Activated T-cell treated with anti-CD3 and anti-CD28 coated beads for 1 hour (primary cell): ENCODE measurements around the gene TP53BP1.
A peak's percentile ranks its signal among the peaks of the same experiment; 100 is the strongest.

Experiments used
- DNase-seq: peaks from one replicate; pipeline ENCODE4 v3.0.0-alpha.2; 2020; ENCODE audit warnings: low read depth

The TP53BP1 gene

GRCh38 chr15:43518197-43518761 is 25.3 kb upstream of the TP53BP1 start:
- DNase-seq = no peak

- no peak for DNase-seq
These were observed 24.6 kb upstream of the TP53BP1 start, which contains the start of gene MAP1A for GRCh38 chr15:43517354-43518196. Gene MAP1A (plus strand): TSS chr15:43517608. CDS start chr15:43521474, 3,866 bp downstream.

GRCh38 chr15:43516801-43517353 is 23.9 kb upstream of the TP53BP1 start:
- no peak for DNase-seq

GRCh38 chr15:43516185-43516584 is 23.2 kb upstream of the TP53BP1 start:
- no peak for DNase-seq

GRCh38 chr15:43515741-43516140 is 22.8 kb upstream of the TP53BP1 start:
- no peak for DNase-seq

GRCh38 chr15:43514241-43515057 is 21.5 kb upstream of the TP53BP1 start:
- no peak for DNase-seq

- no peak for DNase-seq
These were observed 20.6 kb upstream of the TP53BP1 start for GRCh38 chr15:43513550-43513949.

GRCh38 chr15:43511012-43511885 is 18.3 kb upstream of the TP53BP1 start:
- DNase-seq = no peak

- DNase-seq = peak; percentile 91
These were observed 17.4 kb upstream of the TP53BP1 start for GRCh38 chr15:43510200-43511011.

GRCh38 chr15:43509660-43510199 is 16.8 kb upstream of the TP53BP1 start:
- no peak for DNase-seq

GRCh38 chr15:43508991-43509659 is 16.2 kb upstream of the TP53BP1 start:
- no peak for DNase-seq

- DNase-seq = no peak
These were observed 15.5 kb upstream of the TP53BP1 start for GRCh38 chr15:43508421-43508820.

- no peak for DNase-seq
These were observed 12.8 kb upstream of the TP53BP1 start for GRCh38 chr15:43505738-43506137.

GRCh38 chr15:43499635-43500034 is 6.7 kb upstream of the TP53BP1 start:
- DNase-seq = no peak

- DNase-seq = no peak
These were observed 6.0 kb upstream of the TP53BP1 start for GRCh38 chr15:43498990-43499389.

GRCh38 chr15:43493703-43494472 is 932 bp upstream of the TP53BP1 start:
- DNase-seq = no peak

GRCh38 chr15:43492266-43492665 is 690 bp downstream of the TP53BP1 start:
- no peak for DNase-seq

GRCh38 chr15:43489191-43489590 is 3.8 kb downstream of the TP53BP1 start:
- DNase-seq = no peak

- DNase-seq = no peak
These were observed 4.2 kb downstream of the TP53BP1 start for GRCh38 chr15:43488790-43489189.
